Sciatic nerve (tissue), 2 donors: ENCODE measurements around the gene SYT2. TPM values are rescaled to one million over a fixed set of nuclear protein-coding genes. Genes with fewer than 3 reads are reported as not detected.

ENCODE experiments used
- ATAC-seq: fragments of 200-7000 bp; cut with Tn5 transposase; one replicate; pipeline ENCODE4 v1.9.1; 2020; ENCODE audit warnings: mild to moderate bottlenecking, moderate library complexity
- DNase-seq: peaks from one replicate; pipeline ENCODE4 v3.0.0-alpha.2; 2020; ENCODE audit warnings: low spot score
- intact Hi-C: fragments of 100-400 bp; cut with DNase I; formaldehyde crosslinking; loops from one replicate; pipeline ENCODE4 v1.14.2; 2022
- total RNA-seq: library from RNA; stranded (reverse); fragmentation: NEBNext Ultra II Directional; extraction: Animal tissue kit (Norgen Biotek cat#: 25700); gene quantifications from one replicate; pipeline ENCODE4 v1.2.1, GENCODE V29; 2021
- donor health status: DM: no; HTN: no; CAD: no.
- donor health status: DM: no; HTN: no; CAD: no.

The SYT2 gene
- total RNA-seq, 1 donor from 2014 or later, result not detected

DNA sequence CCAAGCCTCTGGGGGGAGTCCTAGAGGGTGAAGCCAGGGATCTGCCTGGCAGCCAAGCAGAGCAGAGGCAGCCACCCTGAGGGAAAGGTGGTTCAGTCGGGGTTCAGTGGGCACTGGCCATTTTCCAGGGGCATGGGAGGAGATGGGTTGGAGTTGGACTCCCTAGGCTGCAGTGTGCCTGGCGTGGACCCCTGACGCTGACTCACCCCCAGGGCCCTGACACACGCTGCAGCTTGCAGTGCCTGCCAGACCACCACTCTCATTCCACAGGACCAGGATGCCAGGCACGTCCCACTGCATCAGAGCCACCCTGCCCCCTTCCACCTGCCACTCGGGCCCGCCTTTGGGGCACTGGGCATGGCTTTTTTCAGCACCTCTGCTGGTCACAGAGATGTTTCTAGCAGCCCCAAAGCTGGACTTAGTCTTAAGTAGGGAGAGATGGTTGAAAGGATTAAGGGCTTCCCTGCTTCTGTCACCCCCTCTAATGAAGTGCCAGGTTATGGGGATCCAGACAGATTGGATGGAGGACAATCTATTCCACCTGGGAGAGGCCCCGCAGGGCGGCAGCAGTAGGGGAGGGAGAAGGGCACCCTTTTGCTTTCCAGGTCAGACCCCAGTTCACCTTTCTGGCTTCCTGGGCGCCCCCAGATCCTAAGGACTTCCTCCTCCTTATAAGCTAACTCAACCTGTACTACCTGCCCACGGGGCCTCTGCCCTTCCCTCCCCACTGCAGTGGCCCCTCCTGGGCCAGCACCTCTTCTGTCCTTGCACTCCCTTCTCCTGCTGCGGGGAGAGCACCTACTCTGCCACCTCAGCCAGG lies 1.6 kb downstream of the SYT2 start:
- no peak for DNase-seq
- no peak for ATAC-seq
- intact Hi-C loops, result no loop called here

DNA sequence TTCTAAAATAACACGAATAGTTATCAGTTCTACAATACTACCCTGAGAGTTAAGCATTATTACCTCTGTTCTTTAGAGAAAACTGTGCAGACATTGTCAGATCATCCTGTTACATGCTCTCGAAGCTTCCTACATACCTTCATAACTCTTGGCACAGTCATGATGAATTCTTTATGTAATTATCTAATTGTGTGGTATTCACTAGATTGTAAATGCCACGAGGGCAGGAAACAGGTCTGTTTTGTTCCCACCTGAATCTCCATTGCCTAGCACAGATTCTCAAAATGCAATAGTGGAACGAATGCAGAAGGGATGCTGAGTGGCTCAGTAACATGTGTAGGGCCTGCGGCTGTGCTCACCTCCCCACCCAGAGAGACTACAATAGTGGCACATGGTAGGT lies 3.4 kb downstream of the SYT2 start:
- intact Hi-C loops, result no loop called here
- no peak for DNase-seq
- ATAC-seq, result no peak

DNA sequence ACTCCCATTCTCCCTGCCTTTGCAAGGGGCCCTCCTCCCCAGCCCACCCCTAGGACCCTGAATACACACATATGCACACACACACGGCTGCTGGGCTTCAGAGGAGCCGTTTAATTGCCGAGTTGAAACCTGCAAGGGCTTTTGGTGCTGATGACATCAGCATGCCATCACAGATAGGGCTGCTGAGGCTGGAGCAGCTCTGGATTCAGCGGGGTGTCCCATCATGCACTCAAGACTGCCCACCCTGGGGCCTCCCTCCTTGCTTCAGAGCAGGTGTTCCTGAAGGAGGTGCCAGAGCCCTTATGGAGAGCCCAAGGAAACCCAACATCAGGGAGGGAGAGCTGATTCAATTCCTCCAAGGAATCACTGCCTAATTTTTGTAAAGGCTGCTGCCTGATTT lies 5.7 kb downstream of the SYT2 start:
- intact Hi-C loops, result no loop called here
- no peak for DNase-seq
- no peak for ATAC-seq

DNA sequence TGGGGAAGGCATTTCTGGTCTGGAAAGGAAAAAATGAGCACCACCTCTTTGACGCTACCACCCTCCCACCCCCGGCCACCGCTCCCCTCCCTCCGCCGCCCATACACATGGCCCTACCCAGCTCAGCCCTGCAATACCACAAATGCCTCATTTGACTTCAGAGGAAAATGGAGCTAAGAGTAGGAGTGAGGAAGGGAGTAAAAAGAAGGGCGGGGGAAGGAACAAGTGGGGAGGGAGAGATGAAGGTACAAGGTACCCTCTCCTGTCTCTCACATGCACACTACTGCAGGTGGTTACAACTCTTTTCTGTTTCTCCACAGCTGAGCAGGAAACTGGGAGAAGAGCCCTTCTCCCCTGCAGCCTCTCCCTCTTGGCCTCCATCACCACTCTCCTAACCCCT lies 7.1 kb downstream of the SYT2 start:
- intact Hi-C loops, result no loop called here
- ATAC-seq, result no peak

DNA sequence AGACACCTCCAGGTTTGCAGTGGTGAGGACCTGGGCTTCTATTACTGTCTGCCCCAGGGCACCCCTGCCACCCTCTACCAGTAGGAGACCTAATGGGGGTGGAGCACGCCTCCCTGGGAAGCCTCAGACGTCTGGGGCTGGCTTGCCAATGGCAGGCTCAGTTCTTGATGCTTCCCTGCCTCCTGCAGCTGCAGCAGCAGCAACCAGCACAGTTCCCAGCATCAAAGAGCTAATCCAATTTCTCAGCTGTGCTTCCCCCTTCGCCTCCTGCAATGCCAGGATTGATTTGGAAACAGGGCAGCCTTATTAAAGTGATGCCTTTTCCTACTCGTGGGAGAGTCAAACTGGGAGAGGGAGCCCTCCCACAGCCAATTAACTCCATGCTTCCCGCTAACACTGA lies 8.2 kb downstream of the SYT2 start:
- ATAC-seq, result no peak
- intact Hi-C loops, result no loop called here
- no peak for DNase-seq

More for the DNA sequence above, 7.1 kb downstream of the SYT2 start:
- no peak for DNase-seq

DNA sequence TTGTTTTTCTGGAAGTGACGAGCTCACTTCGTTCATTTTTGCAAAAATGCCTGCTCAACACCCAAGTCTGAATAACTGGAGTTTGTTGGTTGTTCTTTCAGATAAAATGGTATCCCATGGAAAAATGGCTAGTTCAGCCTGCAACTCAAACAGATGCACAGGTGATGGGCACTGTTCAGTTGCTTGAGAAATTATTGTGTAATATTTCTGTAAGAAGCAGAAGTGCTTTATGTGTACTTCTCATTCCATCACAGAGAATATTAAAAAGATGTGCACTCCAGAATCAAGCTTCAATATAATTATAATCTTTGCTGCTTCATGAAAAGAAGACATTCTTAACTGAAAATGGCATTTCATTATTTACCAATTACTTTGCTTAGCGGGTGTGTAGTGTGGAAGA lies 9.1 kb downstream of the SYT2 start:
- intact Hi-C loops, result no loop called here
- DNase-seq (no peak), ATAC-seq (no peak)

DNA sequence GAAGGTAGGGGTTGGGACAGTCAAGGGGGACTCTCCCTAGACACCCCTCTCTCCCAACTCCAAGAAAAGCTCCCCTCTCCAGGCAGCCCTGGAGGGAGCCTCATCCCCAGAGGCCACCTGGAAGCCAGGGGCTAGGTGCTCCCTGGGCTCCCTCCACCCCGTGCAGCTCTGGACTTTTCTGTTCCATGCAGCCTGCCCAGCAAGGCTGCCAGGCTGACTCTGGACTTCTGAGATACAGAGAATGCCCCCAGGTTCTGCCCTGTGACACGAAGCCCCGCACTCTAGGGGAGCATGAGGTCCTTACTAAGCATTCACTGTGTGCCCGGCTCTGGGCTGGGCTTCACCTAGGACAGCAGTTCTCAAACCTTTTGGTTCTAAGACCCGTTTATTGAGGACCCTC lies 10.2 kb downstream of the SYT2 start:
- intact Hi-C loops, result no loop called here
- ATAC-seq (no peak), DNase-seq (no peak)

DNA sequence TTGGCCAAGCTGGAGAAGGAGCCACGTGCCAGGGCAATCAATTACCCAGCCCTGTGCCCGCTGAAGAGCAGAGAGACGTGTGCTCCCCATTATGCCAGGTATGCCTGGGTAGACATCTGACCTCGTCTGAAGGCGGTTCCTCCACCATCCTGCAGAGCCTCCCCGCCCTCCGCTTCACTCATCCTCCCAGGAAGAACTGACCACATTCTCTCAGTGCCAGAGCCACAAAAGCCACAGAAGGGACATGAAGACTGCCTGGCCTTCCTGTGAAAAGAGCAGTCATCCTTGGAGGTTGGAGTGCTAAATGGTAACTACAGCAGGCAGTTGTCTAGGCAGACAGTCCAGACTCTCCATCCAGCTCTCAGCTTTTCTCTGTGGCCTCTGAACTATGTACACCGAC lies 12.0 kb downstream of the SYT2 start:
- DNase-seq (no peak), ATAC-seq (no peak)
- intact Hi-C loops, result no loop called here

DNA sequence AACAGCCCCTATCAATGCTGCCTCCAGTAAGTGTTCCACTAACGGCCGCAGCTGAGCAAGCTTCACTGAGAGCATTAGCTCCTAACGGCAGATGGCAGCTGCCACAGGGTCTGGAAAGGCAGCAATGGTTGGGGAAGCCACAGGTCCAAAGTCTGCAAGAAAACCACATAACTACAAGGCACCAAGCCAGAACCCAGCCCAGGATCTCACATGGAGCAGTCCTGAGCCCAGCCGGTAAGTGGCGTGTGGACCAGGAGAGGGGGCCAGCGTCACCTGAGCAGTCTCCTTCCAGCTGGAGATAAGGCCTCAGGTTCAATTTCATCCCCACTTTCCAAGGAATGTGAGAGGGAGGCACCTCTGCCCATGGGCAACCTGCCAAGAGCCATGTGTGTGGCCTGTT lies 13.2 kb downstream of the SYT2 start:
- no peak for ATAC-seq
- intact Hi-C loops, result no loop called here
- no peak for DNase-seq

DNA sequence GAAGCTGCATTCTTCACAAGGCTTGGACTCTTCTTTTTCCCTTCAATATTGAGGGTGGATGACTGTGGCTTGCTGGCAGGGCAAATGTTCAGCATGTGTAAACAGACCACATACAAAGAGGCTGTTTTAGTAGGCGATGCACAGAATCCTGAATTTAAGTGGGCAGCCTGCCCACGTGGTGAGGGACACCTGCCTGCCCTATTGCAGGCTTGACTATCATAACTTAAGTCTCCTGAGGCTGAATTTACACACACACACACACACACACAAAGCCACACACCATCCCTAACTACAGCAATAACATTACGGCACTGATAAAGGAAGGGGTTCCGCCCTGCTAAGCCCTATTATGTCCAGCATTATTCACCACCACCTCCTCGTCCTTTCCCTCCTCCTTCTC lies 15.9 kb downstream of the SYT2 start:
- intact Hi-C loops, result no loop called here

DNA sequence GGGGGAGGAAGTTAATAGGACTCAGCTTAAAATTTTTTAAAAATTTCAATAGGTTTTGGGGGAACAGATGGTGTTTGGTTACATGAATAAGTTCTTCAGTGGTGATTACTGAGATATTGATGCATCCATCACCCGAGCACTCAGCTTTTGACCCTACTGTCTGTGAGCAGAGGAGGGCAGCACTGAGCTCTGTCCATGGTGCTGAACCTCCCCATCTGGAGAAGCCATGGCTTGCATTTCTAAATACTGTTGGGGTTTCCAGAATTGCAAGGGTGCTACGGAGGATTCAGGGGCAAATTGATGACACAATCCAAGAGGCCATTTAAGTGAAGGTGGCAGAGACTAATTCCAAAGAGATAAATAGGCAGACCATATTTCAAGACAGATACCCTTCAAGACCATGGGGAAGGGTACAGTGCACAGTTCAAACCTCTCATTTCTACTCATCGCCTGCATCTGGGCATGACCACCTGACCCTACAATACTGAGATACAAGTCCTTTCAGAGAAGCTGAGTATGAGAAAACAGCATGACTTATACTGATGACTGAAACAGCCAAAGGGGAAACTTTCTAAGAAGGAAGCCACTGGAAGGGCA lies 17.2 kb downstream of the SYT2 start:
- intact Hi-C loops, result no loop called here
- DNase-seq (peak; percentile 84), ATAC-seq (peak; percentile 80)

More for the DNA sequence above, 15.9 kb downstream of the SYT2 start:
- ATAC-seq, result no peak
- DNase-seq, result no peak

DNA sequence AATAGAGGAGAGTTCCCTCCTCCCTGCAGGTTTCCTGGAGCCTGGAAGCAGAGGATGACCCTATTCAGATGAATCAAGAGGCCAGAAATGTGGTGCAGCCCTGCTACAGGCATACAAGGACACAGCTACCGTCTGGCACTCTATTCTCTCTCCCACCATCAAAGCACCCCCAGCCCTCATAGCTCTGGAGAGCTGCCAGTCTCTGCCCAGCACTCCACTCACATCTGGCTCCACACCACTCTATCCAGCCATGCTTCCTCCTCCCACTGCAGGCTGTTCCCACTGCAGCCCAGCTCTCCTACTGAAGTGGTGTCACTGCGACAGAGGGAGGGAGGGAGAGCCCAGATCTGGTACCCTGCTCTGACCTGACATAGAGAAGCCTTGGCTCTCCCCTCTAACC lies 18.4 kb downstream of the SYT2 start:
- intact Hi-C loops, result no loop called here
- DNase-seq (no peak), ATAC-seq (no peak)

DNA sequence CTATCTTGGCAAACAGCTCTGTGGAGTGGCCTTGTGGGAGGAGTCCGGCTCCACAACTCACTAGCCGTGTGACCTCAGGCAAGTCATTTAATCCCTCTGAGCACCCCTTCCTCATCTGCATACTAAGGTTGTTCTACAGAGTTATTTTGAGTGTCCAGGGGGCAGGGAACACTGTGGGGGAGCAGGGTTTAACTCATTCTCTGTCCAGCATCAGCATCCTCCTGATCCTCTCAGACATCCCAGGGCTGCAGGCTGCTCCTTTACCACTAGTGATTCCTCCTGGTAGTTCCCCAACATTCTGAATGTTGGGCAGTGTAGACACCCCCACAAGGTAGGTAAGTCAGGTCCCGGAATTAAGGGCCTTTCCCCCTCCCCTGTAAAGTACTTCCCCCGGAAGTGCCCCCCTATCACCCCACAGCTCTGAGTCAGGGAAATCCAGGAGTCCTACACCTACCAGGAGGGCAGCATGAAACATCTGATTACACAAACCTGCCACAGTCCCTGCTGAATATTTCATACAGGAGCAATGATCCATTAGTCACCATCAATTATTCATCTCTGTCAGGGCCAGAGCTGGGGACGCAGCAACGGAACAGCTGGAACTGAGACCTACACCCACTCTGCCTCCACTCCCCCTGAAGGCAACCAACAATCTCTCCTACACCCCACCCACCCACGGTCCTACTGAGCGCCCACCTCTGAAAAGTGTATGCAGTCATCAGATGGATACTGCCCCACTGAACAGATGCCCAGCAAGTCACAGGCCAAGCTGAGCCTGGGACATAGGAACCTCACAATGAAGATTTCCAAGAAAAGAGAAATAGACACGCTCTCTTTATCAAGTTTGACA lies 20.5 kb downstream of the SYT2 start:
- ATAC-seq, result no peak
- DNase-seq, result no peak
- intact Hi-C loops, result no loop called here

DNA sequence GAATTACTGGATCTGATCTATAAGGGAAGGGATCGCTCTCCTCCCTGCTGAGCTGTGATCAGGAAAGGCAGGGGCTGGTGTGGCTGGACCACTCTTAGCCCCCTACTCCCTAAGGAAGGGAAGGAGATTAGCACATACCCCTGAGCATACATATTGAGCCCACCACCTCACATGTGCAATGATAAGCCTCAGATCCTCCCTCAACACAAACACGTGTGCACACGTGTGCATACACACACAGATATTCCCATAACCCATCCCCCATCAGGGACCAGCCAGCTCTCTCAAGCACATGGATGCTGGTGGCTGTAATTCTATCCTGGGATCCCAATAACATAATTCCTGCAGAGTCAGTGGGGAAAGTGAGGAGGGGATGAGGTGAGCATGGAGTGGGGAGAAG lies 21.2 kb downstream of the SYT2 start:
- intact Hi-C loops, result no loop called here

DNA sequence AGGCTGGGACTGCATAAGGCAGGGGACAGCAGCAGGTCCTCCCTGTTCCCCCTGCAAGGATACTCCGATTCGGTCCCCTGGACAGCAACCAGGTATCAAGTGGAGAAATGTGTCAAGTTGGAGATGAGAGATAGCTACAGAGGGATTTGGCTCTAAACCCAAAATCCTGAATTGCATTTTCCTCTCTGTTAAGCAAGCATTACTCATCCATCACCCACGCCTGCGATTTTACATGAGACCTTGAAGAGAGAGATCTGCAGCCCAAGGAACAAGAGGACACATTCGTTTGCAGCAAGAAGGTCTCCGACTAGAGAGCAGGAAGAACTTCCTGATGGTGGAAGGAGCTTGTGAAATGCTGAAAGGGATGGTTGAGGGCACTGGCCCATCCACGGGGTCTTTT lies 21.9 kb downstream of the SYT2 start:
- intact Hi-C loops, result no loop called here
- ATAC-seq (no peak), DNase-seq (no peak)

More for the DNA sequence above, 21.2 kb downstream of the SYT2 start:
- ATAC-seq, result no peak
- DNase-seq, result no peak

DNA sequence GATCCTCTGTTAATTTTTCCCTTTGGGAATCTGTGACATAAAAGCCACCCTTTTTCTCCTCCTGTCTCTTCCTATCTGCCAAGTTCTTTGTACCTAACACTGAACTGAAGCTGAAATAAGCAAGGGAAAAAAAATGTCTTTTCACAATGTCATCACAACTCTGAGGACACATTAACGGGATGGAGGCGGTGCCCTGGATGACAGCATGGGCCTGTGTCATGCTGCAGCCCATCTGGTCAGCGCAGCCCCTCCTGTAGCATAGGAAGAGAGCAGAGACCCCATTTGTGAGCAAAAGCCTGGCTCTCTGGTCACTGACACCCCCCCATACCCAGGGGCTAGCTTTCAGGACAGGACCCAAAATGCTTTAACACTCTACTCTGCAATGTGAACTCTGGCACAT lies 22.5 kb downstream of the SYT2 start:
- ATAC-seq, result no peak
- intact Hi-C loops, result no loop called here
- DNase-seq, result no peak

DNA sequence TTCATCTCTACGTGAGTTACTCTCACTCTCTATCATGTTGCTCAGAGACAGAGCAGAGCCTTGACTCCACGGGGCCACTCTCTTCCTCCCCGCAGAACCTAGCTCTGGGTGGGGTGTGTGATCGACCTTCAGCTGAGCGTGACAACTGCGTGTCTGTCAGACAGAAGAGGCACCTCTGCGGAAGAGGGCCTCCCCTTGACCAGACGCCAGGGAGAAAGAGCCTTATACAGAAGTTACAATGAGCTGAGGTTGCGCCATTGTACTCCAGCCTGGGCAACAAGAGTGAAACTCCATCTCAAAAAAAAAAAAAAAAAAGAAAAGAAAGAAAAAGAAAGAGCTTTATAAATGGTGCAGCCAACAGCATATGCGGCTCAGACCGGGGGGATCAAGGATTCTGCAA lies 22.9 kb downstream of the SYT2 start:
- intact Hi-C loops, result no loop called here
- DNase-seq, result no peak
- ATAC-seq, result no peak

DNA sequence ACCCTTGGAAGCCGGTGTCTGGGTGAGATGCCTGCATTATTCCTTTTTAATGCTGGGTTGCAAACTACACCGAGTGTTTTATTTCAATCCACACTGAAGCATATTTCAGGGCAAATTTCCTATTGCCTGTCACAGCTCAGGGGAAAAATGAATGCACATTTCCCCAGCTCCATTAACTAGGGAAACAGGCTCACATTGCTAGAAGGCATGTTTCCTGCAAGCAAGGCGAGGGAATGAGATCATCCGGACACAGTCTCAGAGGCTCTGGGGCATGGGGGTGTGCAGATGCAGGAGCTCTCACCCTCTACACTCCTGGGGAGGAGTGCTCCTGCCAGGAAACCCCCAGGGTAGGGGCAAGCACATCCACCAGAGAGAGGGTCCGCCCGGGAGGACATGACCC lies 24.6 kb downstream of the SYT2 start:
- ATAC-seq (no peak), DNase-seq (no peak)
- intact Hi-C loops, result no loop called here

DNA sequence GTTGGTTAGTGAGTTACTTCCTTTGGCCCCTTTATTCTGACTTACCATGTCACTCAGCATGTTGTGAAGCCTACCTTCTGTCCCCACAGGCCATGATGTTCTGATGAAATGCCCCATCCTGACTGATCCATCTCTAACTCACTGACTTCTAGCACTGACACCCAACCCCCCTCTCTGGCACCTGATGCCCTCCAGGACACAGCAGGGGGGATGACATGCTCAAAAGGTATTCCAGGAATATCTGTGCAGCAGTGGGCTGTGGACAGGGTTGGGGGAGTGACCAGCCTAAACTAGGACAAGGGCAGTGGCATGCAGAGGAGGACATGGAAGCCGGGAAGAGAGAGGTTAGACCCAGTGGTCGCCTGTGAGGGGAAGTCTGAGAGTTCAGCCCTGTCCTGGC lies 25.5 kb downstream of the SYT2 start:
- ATAC-seq (no peak), DNase-seq (no peak)
- intact Hi-C loops, result no loop called here

DNA sequence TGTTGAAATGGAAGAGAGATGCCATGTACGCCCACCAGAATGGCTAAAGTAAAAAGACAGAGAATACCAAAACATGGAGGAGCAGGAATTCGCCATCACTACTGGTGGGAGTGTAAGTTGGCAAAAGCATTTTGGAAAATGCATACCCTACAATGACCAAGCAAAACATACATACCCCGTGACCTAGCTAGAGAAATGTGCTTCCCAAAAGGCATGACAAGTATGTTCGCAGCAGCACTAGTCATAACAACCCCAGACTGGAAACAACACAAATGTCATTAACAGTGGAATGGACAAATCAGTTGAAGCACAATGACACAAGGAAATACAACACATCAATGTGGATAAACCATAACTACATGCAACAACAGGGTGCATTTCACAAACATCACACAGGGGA lies 27.2 kb downstream of the SYT2 start:
- intact Hi-C loops, result no loop called here
- DNase-seq (no peak), ATAC-seq (no peak)
